ENCODE data around the gene HUS1.

- TF ChIP-seq CTCF (IDR thresholded peaks at IDR 0.05; ENCODE audit: low read length) = no peak
- TF ChIP-seq EZH2 (optimal IDR thresholded peaks at IDR 0.05; ENCODE audit: low read depth, low read length) = no peak
- TF ChIP-seq EZH2phosphoT487 (IDR thresholded peaks at IDR 0.05; ENCODE audit: low read length) = no peak
These were observed 34.7 kb downstream of the HUS1 start for GRCh38 chr7:47944536-47945260.
